ENCODE results near the gene WNT8B. TPM values are rescaled to one million over a fixed set of nuclear protein-coding genes. Genes with fewer than 3 reads are reported as not detected.

Gene WNT8B
- total and polyA plus RNA-seq, 2 donors (not counting 1 experiment from before 2014, with no cell fraction given), result not detected

DNA sequence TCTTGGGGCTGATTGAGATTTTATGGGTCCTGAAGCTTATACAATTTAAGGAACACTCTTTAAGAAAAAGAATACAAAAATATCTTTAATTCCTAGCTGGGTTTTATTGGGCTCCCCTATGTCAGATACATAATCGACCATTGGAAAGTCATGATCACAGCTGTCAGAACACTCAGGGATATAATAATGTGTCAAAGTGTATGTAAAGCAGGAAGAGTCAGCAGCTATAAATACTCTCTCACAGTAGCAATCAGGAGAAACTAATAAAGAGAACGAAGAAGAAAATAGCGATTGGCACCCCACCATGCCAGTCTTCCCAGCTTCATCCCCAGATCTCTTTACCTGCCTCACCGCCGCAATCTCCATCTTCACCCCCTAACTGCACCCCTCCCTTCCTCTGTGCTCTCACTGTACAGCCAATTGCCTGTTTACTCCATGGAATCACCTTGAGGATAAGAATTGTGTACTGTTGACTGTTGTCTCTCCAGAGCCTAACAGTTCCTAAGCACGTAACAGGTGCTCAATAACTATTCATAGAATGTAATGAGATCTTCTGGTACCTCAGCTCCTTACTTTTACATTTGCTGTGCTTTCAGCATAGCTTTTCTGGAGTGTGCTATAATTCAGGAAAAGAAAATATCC lies 24.0 kb upstream of the WNT8B start:
- no peaks in the 10 kb centered on the region for H3K4me1 Mint-ChIP-seq
- Histone ChIP-seq H3K9me3 (ENCODE audit: control extremely low read depth in 1 of 3, control insufficient read depth in 2 of 3, insufficient read depth in 1 of 3, low read length in 2 of 3) (no peaks in the 10 kb centered on the region), H3K36me3 (replicated peaks in 1 of 2; ENCODE audit: control extremely low read depth in 1 of 2, control insufficient read depth in 1 of 2, extremely low read depth in 1 of 2, insufficient read depth in 2 of 2, low read length in 1 of 2) (no peaks in the 10 kb centered on the region), H3K27ac (ENCODE audit: low read length in 2 of 2) (no peak overlapping the region), H3K4me1 (ENCODE audit: control insufficient read depth in 2 of 2, insufficient read depth in 2 of 2, low read length in 2 of 2) (no peaks in the 10 kb centered on the region), H2AFZ (ENCODE audit: insufficient read depth, low read depth, low read length, poor library complexity, severe bottlenecking) (no peak overlapping the region), H3K4me3 (ENCODE audit: control extremely low read depth in 1 of 5, extremely low read depth in 1 of 5, insufficient read depth in 1 of 5, low read depth in 2 of 5, low read length in 4 of 5) (no peak overlapping the region), H3K79me2 (ENCODE audit: control insufficient read depth, insufficient read depth, low read length) (no peaks in the 10 kb centered on the region), H3K9ac (ENCODE audit: low read length) (no peak overlapping the region), H3K27me3 (replicated peaks in 1 of 4; ENCODE audit: control extremely low read depth in 1 of 4, control insufficient read depth in 3 of 4, insufficient read depth in 4 of 4, low read length in 3 of 4) (no peaks in the 10 kb centered on the region), H4K20me1 (ENCODE audit: control insufficient read depth, insufficient read depth, low read length, poor library complexity, severe bottlenecking) (no peaks in the 10 kb centered on the region), H3K4me2 (replicated peaks; ENCODE audit: low read depth, low read length, poor library complexity, severe bottlenecking) (no peak overlapping the region)
- ChIA-PET POLR2A (interaction anchor here (0.5 kb wide), 1 partner anchor 46 kb away, joined by 4 read pairs; no protein-coding TSS in a partner anchor), CTCF (interaction anchor here (1.0 to 1.6 kb wide), 6 partner anchors 9 to 102 kb away, joined by 3 to 7 read pairs (median 4); no protein-coding TSS in a partner anchor)
- H3K4me3 Mint-ChIP-seq, result no peak overlapping the region
- no peak for ATAC-seq (ENCODE audit: low read depth)
- 100% methylated on average over 2 of the region's 6 CpGs for WGBS (ENCODE audit: insufficient coverage)
- H3K27ac Mint-ChIP-seq, result no peak overlapping the region
- peaks cover 9% of the 10 kb centered on the region for H3K27me3 Mint-ChIP-seq
- intact Hi-C loops (cut with micrococcal nuclease), result loop anchor here (10.0 kb wide), 1 partner anchor 436 kb away; no protein-coding TSS in a partner anchor
- no peak for DNase-seq
- no peaks in the 10 kb centered on the region for H3K9me3 Mint-ChIP-seq (ENCODE audit: insufficient read depth)
- TF ChIP-seq EZH2 (IDR thresholded peaks at IDR 0.05; ENCODE audit: borderline replicate concordance, insufficient read depth, low read depth, low read length, poor library complexity, severe bottlenecking) (no peak), CTCF (IDR thresholded peaks at IDR 0.05) (no peak)

DNA sequence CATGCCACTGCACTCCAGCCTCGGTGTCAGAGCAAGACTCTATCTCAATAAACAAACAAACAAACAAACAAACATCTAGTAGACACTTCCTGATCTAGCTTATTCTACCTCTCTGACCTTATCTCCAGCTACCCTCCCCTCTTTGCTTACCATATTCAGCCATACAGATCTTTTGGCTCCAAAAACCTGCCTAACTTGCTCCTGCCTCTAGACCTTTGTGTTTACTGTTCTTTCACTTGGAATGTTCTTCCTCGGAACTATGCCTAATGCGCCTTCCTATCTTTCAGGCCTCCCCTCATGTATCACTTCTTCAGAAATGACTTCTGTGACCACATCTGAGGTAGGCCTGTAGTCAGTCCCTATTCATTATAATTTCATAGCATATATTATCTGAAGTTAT lies 20.3 kb upstream of the WNT8B start:
- ChIA-PET CTCF (no interaction called here), POLR2A (no interaction called here)
- no peak overlapping the region for H3K4me2 ChIP-seq (replicated peaks; ENCODE audit: low read depth, low read length, poor library complexity, severe bottlenecking)
- no peak overlapping the region for H3K4me3 ChIP-seq (ENCODE audit: control extremely low read depth in 1 of 5, extremely low read depth in 1 of 5, insufficient read depth in 1 of 5, low read depth in 2 of 5, low read length in 4 of 5)
- Mint-ChIP-seq H3K9me3 (ENCODE audit: insufficient read depth) (peaks cover 3% of the 10 kb centered on the region), H3K27me3 (peaks cover 8% of the 10 kb centered on the region), H3K4me1 (no peaks in the 10 kb centered on the region), H3K4me3 (no peak overlapping the region), H3K27ac (no peak overlapping the region)
- H3K9me3 ChIP-seq (ENCODE audit: control extremely low read depth in 1 of 3, control insufficient read depth in 2 of 3, insufficient read depth in 1 of 3, low read length in 2 of 3), result peaks cover 1 to 7% (median 4%) of the 10 kb centered on the region in 3 donors
- H3K36me3 ChIP-seq (replicated peaks in 1 of 2; ENCODE audit: control extremely low read depth in 1 of 2, control insufficient read depth in 1 of 2, extremely low read depth in 1 of 2, insufficient read depth in 2 of 2, low read length in 1 of 2), result no peaks in the 10 kb centered on the region
- DNase-seq, result no peak
- intact Hi-C loops (cut with micrococcal nuclease), result no loop called here
- ATAC-seq (ENCODE audit: low read depth), result no peak
- H3K4me1 ChIP-seq (ENCODE audit: control insufficient read depth in 2 of 2, insufficient read depth in 2 of 2, low read length in 2 of 2), result no peaks in the 10 kb centered on the region
- no peaks in the 10 kb centered on the region for H3K79me2 ChIP-seq (ENCODE audit: control insufficient read depth, insufficient read depth, low read length)
- no peak overlapping the region for H2AFZ ChIP-seq (ENCODE audit: insufficient read depth, low read depth, low read length, poor library complexity, severe bottlenecking)
- H4K20me1 ChIP-seq (ENCODE audit: control insufficient read depth, insufficient read depth, low read length, poor library complexity, severe bottlenecking), result no peaks in the 10 kb centered on the region
- WGBS (ENCODE audit: insufficient coverage), result 92% methylated on average over 2 of the region's 3 CpGs
- H3K9ac ChIP-seq (ENCODE audit: low read length), result no peak overlapping the region
- H3K27ac ChIP-seq (ENCODE audit: low read length in 2 of 2), result no peak overlapping the region
- H3K27me3 ChIP-seq (replicated peaks in 1 of 4; ENCODE audit: control extremely low read depth in 1 of 4, control insufficient read depth in 3 of 4, insufficient read depth in 4 of 4, low read length in 3 of 4), result no peaks in the 10 kb centered on the region
- TF ChIP-seq CTCF (IDR thresholded peaks at IDR 0.05) (no peak), EZH2 (IDR thresholded peaks at IDR 0.05; ENCODE audit: borderline replicate concordance, insufficient read depth, low read depth, low read length, poor library complexity, severe bottlenecking) (no peak)

Data from B cell (primary cell).